IMR-90 (cell line): Measurements from ENCODE around the gene DPM1. TPM values are rescaled to one million over a fixed set of nuclear protein-coding genes. Genes with fewer than 3 reads are reported as not detected.

ENCODE experiments used
- ATAC-seq: fragments of 200-7000 bp; cut with Tn5 transposase; 2 replicates; pipeline ENCODE4 v1.9.1; 2020; ENCODE audit warnings: low read depth, mild to moderate bottlenecking, moderate library complexity
- BruUV-seq: library from RNA; stranded (reverse); fragments of 400-500 nt; replicated peaks from 2 replicates; lab custom pipeline; 2021; lab: Mats Ljungman, UMichigan
- CTCF ChIA-PET: fragments of 300-600 bp; formaldehyde crosslinking; extraction: SDS; loops from one replicate; lab custom pipeline; 2021; ENCODE audit warnings: antibody characterized with exemption; lab: Yijun Ruan, JAX
- POLR2A ChIA-PET: fragments of 300-600 bp; sonication (Branson Sonifier 250); formaldehyde crosslinking; loops from one replicate; lab custom pipeline; 2022; ENCODE audit warnings: antibody characterized with exemption; ENCODE audit not compliant: unreplicated experiment; lab: Charles Lee
- DNase-seq: peaks from one replicate; pipeline ENCODE4 v3.0.0; 2013
- H2AFZ ChIP-seq: replicated peaks from 2 replicates; pipeline ENCODE3; 2013; ENCODE audit warnings: low read length, mild to moderate bottlenecking; ENCODE audit not compliant: poor library complexity
- H2AK5ac ChIP-seq: 2 replicates; pipeline ENCODE4 v1.6.1; 2013; ENCODE audit warnings: low read depth, low read length, inconsistent platforms
- H2AK9ac ChIP-seq: replicated peaks from 2 replicates; pipeline ENCODE3; 2013; ENCODE audit warnings: mild to moderate bottlenecking, low read depth, low read length, moderate library complexity; ENCODE audit not compliant: poor library complexity
- H2BK120ac ChIP-seq: 2 replicates; pipeline ENCODE4 v1.6.1; 2013; ENCODE audit warnings: low read depth, low read length, inconsistent platforms
- H2BK15ac ChIP-seq: 3 replicates; pipeline ENCODE4 v1.6.1; 2013; ENCODE audit warnings: low read depth, low read length, inconsistent platforms
- H2BK20ac ChIP-seq: 2 replicates; pipeline ENCODE4 v1.6.1; 2013; ENCODE audit warnings: low read depth, mild to moderate bottlenecking, inconsistent platforms, low read length, moderate library complexity
- H2BK5ac ChIP-seq: 2 replicates; pipeline ENCODE4 v1.6.1; 2013; ENCODE audit warnings: mild to moderate bottlenecking, low read depth, low read length, inconsistent platforms; ENCODE audit not compliant: poor library complexity, severe bottlenecking
- H3K14ac ChIP-seq: replicated peaks from 2 replicates; pipeline ENCODE4 v1.6.1; 2013; ENCODE audit warnings: low read depth, low read length, inconsistent platforms
- H3K18ac ChIP-seq: 2 replicates; pipeline ENCODE4 v1.6.1; 2013; ENCODE audit warnings: low read depth, low read length, control low read depth
- H3K23ac ChIP-seq: 2 replicates; pipeline ENCODE4 v1.6.1; 2013; ENCODE audit warnings: low read depth, low read length, inconsistent platforms
- H3K27ac ChIP-seq: 2 replicates; pipeline ENCODE4 v1.5.1; 2013; ENCODE audit warnings: mild to moderate bottlenecking, control low read depth, low read length; ENCODE audit not compliant: insufficient read depth
- H3K27me3 ChIP-seq: 2 replicates; pipeline ENCODE4 v1.6.1; 2013; ENCODE audit warnings: low read length; ENCODE audit not compliant: control insufficient read depth, insufficient read depth
- H3K36me3 ChIP-seq: 2 replicates; pipeline ENCODE4 v1.6.1; 2013; ENCODE audit warnings: low read length, mixed read lengths; ENCODE audit not compliant: control insufficient read depth, insufficient read depth
- H3K4ac ChIP-seq: 2 replicates; pipeline ENCODE4 v1.6.1; 2013; ENCODE audit warnings: low read depth, low read length, inconsistent platforms
- H3K4me1 ChIP-seq: 2 replicates; pipeline ENCODE4 v1.6.1; 2013; ENCODE audit warnings: low read length, mixed read lengths; ENCODE audit not compliant: control insufficient read depth, insufficient read depth
- H3K4me2 ChIP-seq: 2 replicates; pipeline ENCODE4 v1.6.1; 2013; ENCODE audit warnings: low read depth, mild to moderate bottlenecking, control low read depth, low read length, moderate library complexity
- H3K4me3 ChIP-seq: 2 replicates; pipeline ENCODE4 v1.5.1; 2013; ENCODE audit warnings: low read depth, mild to moderate bottlenecking, control low read depth, low read length, moderate library complexity; ENCODE audit not compliant: insufficient read depth
- H3K56ac ChIP-seq: 2 replicates; pipeline ENCODE4 v1.6.1; 2013; ENCODE audit warnings: low read length, inconsistent platforms; ENCODE audit not compliant: insufficient read depth; ENCODE audit errors: extremely low read depth
- H3K79me1 ChIP-seq, 2 experiments: 2 replicates each; pipeline ENCODE4 v1.6.1; 2013; ENCODE audit warnings: low read length in 2 of 2, inconsistent platforms in 1 of 2, low read depth in 1 of 2
- H3K9ac ChIP-seq: 2 replicates; pipeline ENCODE4 v1.6.1; 2013; ENCODE audit warnings: low read depth, low read length, control low read depth
- H3K9me1 ChIP-seq: 2 replicates; pipeline ENCODE4 v1.6.1; 2013; ENCODE audit warnings: low read length, inconsistent platforms; ENCODE audit not compliant: insufficient read depth
- H3K9me3 ChIP-seq: 2 replicates; pipeline ENCODE4 v1.6.1; 2013; ENCODE audit warnings: low read length; ENCODE audit not compliant: control insufficient read depth, insufficient read depth
- H4K20me1 ChIP-seq: 2 replicates; pipeline ENCODE4 v1.6.1; 2013; ENCODE audit warnings: low read length, inconsistent platforms; ENCODE audit not compliant: insufficient read depth
- H4K5ac ChIP-seq: 2 replicates; pipeline ENCODE4 v1.6.1; 2013; ENCODE audit warnings: mild to moderate bottlenecking, low read depth, low read length, control low read depth
- H4K8ac ChIP-seq, 2 experiments: 2 replicates each; pipeline ENCODE4 v1.6.1; 2013; ENCODE audit warnings: low read depth in 2 of 2, low read length in 2 of 2, control low read depth in 1 of 2, inconsistent platforms in 1 of 2
- H4K91ac ChIP-seq: 2 replicates; pipeline ENCODE4 v1.6.1; 2013; ENCODE audit warnings: low read depth, low read length, inconsistent platforms; ENCODE audit not compliant: insufficient read depth
- BHLHE40 ChIP-seq: fragments of 150-350 bp; IDR thresholded peaks from 2 replicates; pipeline ENCODE4 v1.6.1; 2016; ENCODE audit warnings: mild to moderate bottlenecking, low read depth, low read length
- CHD1 ChIP-seq: IDR thresholded peaks from 2 replicates; pipeline ENCODE4 v1.6.1; 2012; ENCODE audit warnings: low read depth, low read length, improper control_type of control experiment
- CTCF ChIP-seq: conservative IDR thresholded peaks from 2 replicates; pipeline ENCODE4 v1.5.1; 2012; ENCODE audit warnings: mild to moderate bottlenecking, low read depth, low read length, improper control_type of control experiment
- ELK1 ChIP-seq: fragments of 150-350 bp; IDR thresholded peaks from 2 replicates; pipeline ENCODE4 v1.6.1; 2016; ENCODE audit warnings: low read depth, mild to moderate bottlenecking, low read length, moderate library complexity, borderline replicate concordance
- FOS ChIP-seq: fragments of 150-350 bp; IDR thresholded peaks from 2 replicates; pipeline ENCODE4 v1.6.1; 2016; ENCODE audit warnings: low read depth, low read length
- MAFK ChIP-seq: IDR thresholded peaks from 2 replicates; pipeline ENCODE4 v1.6.1; 2012; ENCODE audit warnings: low read depth, low read length, improper control_type of control experiment
- MAZ ChIP-seq: IDR thresholded peaks from 2 replicates; pipeline ENCODE4 v1.6.1; 2012; ENCODE audit warnings: low read depth, mild to moderate bottlenecking, low read length, improper control_type of control experiment, moderate library complexity, borderline replicate concordance
- MXI1 ChIP-seq: IDR thresholded peaks from 2 replicates; pipeline ENCODE4 v1.6.1; 2012; ENCODE audit warnings: low read depth, mild to moderate bottlenecking, low read length, moderate library complexity, borderline replicate concordance
- NFE2L2 ChIP-seq: fragments of 150-350 bp; IDR thresholded peaks from 2 replicates; pipeline ENCODE4 v1.6.1; 2016; ENCODE audit warnings: low read depth, mild to moderate bottlenecking, low read length
- POLR2A ChIP-seq: IDR thresholded peaks from 2 replicates; pipeline ENCODE4 v1.6.1; 2012; ENCODE audit warnings: mild to moderate bottlenecking, low read depth, low read length
- RAD21 ChIP-seq: IDR thresholded peaks from 2 replicates; pipeline ENCODE4 v1.6.1; 2012; ENCODE audit warnings: low read length, improper control_type of control experiment
- RFX5 ChIP-seq: IDR thresholded peaks from 2 replicates; pipeline ENCODE4 v1.8.0; 2012; ENCODE audit warnings: low read depth, mild to moderate bottlenecking, low read length, moderate library complexity
- SMC3 ChIP-seq: fragments of 150-350 bp; IDR thresholded peaks from 2 replicates; pipeline ENCODE4 v1.6.1; 2016; ENCODE audit warnings: low read depth, mild to moderate bottlenecking, antibody characterized with exemption, low read length, moderate library complexity
- USF2 ChIP-seq: fragments of 150-350 bp; IDR thresholded peaks from 2 replicates; pipeline ENCODE4 v1.6.1; 2017; ENCODE audit warnings: mild to moderate bottlenecking, antibody characterized with exemption, low read length, low read depth
- WGBS, 2 experiments: methylation state at CpG; one replicate each; pipeline versions ENCODE4 v1.1.5 to v1.1.7; 2013; ENCODE audit warnings: missing lambda C conversion rate in 2 of 2; ENCODE audit not compliant: insufficient read length in 1 of 2; ENCODE audit errors: extremely low coverage in 2 of 2; 5-methylcytosine and 5-hydroxymethylcytosine counted together
- dilution Hi-C: fragments of 300-500 bp; cut with HindIII; formaldehyde crosslinking; loops from one replicate; pipeline ENCODE4 v1.14.3; 2018; ENCODE audit warnings: low sequenced_read_pairs; ENCODE audit not compliant: unreplicated experiment
- in situ Hi-C: fragments of 300-500 bp; cut with MboI; formaldehyde crosslinking; loops from 3 replicates; pipeline ENCODE4 v1.14.3; 2019; ENCODE audit warnings: low sequenced_read_pairs, inconsistent platforms, mixed read lengths
- intact Hi-C: fragments of 100-400 bp; cut with micrococcal nuclease; formaldehyde crosslinking; loops from 2 replicates; pipeline ENCODE4 v1.10.0; 2022
- polyA plus RNA-seq, 3 experiments: library from polyadenylated mRNA; depleted of rRNA; stranded (reverse); fragments of >200 nt; gene quantifications; 2 replicates each; pipeline ENCODE4 v1.2.3, GENCODE V29; 2012; ENCODE audit warnings: low replicate concordance in 1 of 3
- total RNA-seq: library from RNA; depleted of rRNA; stranded (reverse); fragments of >200 nt; gene quantifications from 2 replicates; pipeline ENCODE4 v1.2.3, GENCODE V29; 2012

Gene DPM1
- total and polyA plus RNA-seq, 2 of the 4 experiments (the other 2 are of a cell fraction), result 59.1 to 89.1 TPM

- intact Hi-C loops (no loop called here), dilution Hi-C loops (no loop called here), in situ Hi-C loops (no loop called here)
- Histone ChIP-seq H3K4ac (no peak overlapping the region), H3K9ac (no peak overlapping the region), H3K14ac (no peak overlapping the region), H3K9me3 (0 out of 2 replicates have a peak, but pooled peaks cover 2% of the 10 kb centered on the region), H3K27ac (no peak overlapping the region), H3K23ac (no peak overlapping the region), H2BK15ac (no peak overlapping the region), H4K91ac (no peak overlapping the region), H2AFZ (no peak overlapping the region), H2AK9ac (no peak overlapping the region), H3K79me1 (peaks cover 34 to 66% of the 10 kb centered on the region in 2 experiments), H3K56ac (no peak overlapping the region), H3K18ac (no peak overlapping the region), H3K27me3 (no peaks in the 10 kb centered on the region), H3K4me1 (peaks cover 3% of the 10 kb centered on the region; the same call in 1 of the 2 replicates), H3K9me1 (peaks cover 31% of the 10 kb centered on the region), H3K4me3 (no peak overlapping the region), H2AK5ac (no peak overlapping the region), H2BK5ac (no peak overlapping the region), H4K5ac (no peak overlapping the region), H2BK120ac (no peak overlapping the region), H3K36me3 (peaks cover 21% of the 10 kb centered on the region), H4K8ac (no peak overlapping the region), H4K20me1 (peaks cover 43% of the 10 kb centered on the region), H2BK20ac (no peak overlapping the region), H3K4me2 (no peak overlapping the region)
- ATAC-seq (no peak), DNase-seq (no peak)
- POLR2A ChIA-PET, result no interaction called here
- CTCF ChIA-PET, result interaction anchor here (0.6 to 0.9 kb wide), 2 partner anchors 13 to 97 kb away, joined by 3 read pairs; no protein-coding TSS in a partner anchor
- no TSS peak for BruUV-seq
- WGBS, 2 experiments, result 100% methylated on average over 2 of the region's 3 CpGs; no CpG with 5 or more reads in 1 of the 2 experiments
- no peak for TF ChIP-seq NFE2L2
- no peak for TF ChIP-seq CTCF
- TF ChIP-seq MAZ, result no peak
- TF ChIP-seq SMC3, result no peak
- TF ChIP-seq MXI1, result no peak
- no peak for TF ChIP-seq ELK1
- TF ChIP-seq POLR2A, result no peak
- no peak for TF ChIP-seq MAFK
- no peak for TF ChIP-seq USF2
- TF ChIP-seq RAD21, result no peak
- TF ChIP-seq FOS, result no peak
- no peak for TF ChIP-seq CHD1
- TF ChIP-seq RFX5, result no peak
- TF ChIP-seq BHLHE40, result no peak
Measured at GRCh38 chr20:50887576-50887975, 70.8 kb downstream of the DPM1 start.
